Skin epidermis (tissue), 12 donors: Measurements from ENCODE around the gene NFATC3.

Experiments used
- H3K27ac ChIP-seq, 21 experiments: fragments of 200-600 bp; sonication (generic) in 11 of 21; one replicate each; pipeline ENCODE4 v1.5.0; 2020; ENCODE audit warnings: mild to moderate bottlenecking in 3 of 21, inconsistent platforms in 2 of 21, moderate library complexity in 2 of 21
- H3K4me3 ChIP-seq, 7 experiments: fragments of 200-600 bp; sonication (generic) in 2 of 7; one replicate each; pipeline ENCODE4 v1.5.0; 2020; ENCODE audit warnings: inconsistent platforms in 2 of 7, mild to moderate bottlenecking in 2 of 7, moderate library complexity in 1 of 7

Gene NFATC3

GRCh38 chr16:68257251-68257905 is 172.2 kb downstream of the NFATC3 start:
- peak overlapping the region in 13 of 21 experiments; percentile 2 to 67 (median 38) for H3K27ac ChIP-seq

GRCh38 chr16:68257906-68258800 is 173.0 kb downstream of the NFATC3 start:
- Histone ChIP-seq H3K27ac (peak overlapping the region in 13 of 21 experiments; percentile 2 to 67 (median 38)), H3K4me3 (no peak overlapping the region)

More at GRCh38 chr16:68257251-68257905, 172.2 kb downstream of the NFATC3 start:
- no peak overlapping the region for H3K4me3 ChIP-seq

GRCh38 chr16:68259007-68259825 is 174.0 kb downstream of the NFATC3 start:
- no peak overlapping the region for H3K4me3 ChIP-seq
- H3K27ac ChIP-seq = no peak overlapping the region

DNA sequence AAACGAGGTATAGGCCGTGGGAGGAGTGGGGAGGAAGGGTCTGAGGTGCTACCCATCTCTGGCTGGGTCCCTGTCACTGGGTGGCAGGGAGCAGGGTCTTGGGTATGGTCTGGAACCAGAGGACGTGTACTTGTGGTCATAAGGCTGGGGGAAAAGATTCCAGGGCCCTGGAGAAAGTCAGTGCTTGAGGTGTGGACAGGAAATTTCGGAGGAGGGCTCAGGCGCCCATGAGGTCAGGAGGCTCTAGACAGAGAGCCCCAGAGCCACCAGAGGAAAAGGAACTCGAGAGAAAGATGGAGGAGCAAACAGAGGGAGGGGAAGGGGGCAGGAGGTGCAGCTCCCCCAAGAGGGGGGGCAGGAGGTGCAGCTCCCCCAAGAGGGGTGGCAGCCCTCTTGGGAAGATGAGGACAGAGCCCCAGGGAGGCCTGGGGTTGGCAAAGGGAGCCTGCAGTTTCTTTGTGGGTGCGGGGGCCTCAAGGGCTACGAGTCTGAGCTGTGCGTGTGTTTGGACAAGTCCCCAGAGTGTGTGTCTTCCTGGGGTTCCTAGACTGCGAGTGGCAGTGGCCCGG is 178.5 kb downstream of the NFATC3 start:
- Histone ChIP-seq H3K27ac (peak overlapping the region; percentile 82 to 99 (median 94)), H3K4me3 (peak overlapping the region; percentile 73 to 86 (median 80))

- peak within 1 kb of the TSS; percentile 73 to 86 (median 80) for H3K4me3 ChIP-seq
- H3K27ac ChIP-seq = peak within 1 kb of the TSS; percentile 82 to 99 (median 94)
Observed at GRCh38 chr16:68264128-68265077, 179.2 kb downstream of the NFATC3 start, which contains the start of gene SLC7A6. Gene SLC7A6, plus strand, starts transcription at chr16:68264526. Its CDS starts 10,201 bp downstream, at chr16:68274727.

GRCh38 chr16:68265078-68265920 is 180.1 kb downstream of the NFATC3 start:
- H3K27ac ChIP-seq = peak overlapping the region; percentile 82 to 99 (median 94)
- H3K4me3 ChIP-seq = peak overlapping the region; percentile 73 to 86 (median 80)

DNA sequence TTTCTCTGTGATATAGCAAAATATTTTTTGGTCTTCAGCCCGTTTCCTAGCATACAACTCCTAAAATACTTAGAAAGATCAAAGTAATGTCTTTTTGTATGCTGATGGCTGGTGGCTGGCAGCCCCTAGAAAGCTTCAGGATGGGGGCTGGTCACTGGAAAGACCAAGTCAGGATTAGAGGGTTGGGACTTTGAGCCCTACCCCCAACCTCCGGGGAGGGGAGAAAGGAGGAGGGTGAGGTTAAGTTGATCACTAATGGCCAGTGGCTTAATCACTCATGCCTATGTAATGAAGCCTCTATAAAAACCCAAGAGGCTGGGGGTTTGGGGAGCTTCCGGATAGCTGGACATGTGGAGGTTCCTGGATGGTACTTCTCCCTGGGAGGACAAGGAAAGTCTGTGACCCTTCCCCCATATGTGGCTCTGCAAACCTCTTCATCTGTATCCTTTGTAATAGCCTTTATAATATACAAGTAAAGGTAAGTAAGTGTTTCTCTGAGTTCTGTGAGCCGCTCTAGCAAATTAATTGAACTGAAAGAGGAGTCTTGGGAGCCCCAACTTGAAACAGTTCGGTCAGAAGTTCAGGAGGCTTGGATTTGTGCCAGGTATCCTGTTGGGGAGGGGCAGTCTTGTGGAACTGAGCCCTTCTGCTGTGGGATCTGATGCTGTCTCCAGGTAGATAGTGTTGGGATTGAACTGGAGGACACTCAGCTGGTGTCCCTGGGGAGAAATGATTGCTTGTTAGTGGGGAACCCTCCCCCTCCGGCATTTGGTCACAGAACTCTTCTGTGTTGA is 182.6 kb downstream of the NFATC3 start:
- Histone ChIP-seq H3K27ac (peak overlapping the region in 3 of 21 experiments; percentile 5 to 20 (median 6)), H3K4me3 (no peak overlapping the region)

- Histone ChIP-seq H3K4me3 (no peak overlapping the region), H3K27ac (peak overlapping the region in 4 of 21 experiments; percentile 11 to 26 (median 20))
Observed at GRCh38 chr16:68269793-68270192, 184.6 kb downstream of the NFATC3 start.

DNA sequence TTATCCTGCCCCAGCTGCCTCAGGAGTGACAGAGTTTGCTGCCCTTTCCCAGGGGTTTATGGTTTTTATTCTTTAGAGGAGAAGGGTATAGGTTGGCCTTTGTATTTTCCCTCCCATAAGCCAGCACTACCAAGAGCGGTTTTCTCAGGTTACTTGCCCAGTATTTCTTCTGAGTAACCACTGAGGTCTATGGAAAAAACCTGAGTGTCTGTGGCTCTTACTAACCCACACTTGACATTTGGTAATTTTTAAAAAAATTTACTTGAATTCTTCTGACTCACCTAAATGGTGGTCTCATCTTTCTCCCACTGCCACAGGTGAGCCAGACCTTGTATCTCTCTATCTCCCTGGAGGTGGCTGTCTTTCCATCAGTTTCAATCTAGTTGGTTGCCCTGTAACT is 185.2 kb downstream of the NFATC3 start:
- H3K27ac ChIP-seq = peak overlapping the region in 3 of 21 experiments; percentile 16 to 26 (median 24)
- no peak overlapping the region for H3K4me3 ChIP-seq

GRCh38 chr16:68272507-68273209 is 187.5 kb downstream of the NFATC3 start:
- H3K4me3 ChIP-seq = no peak overlapping the region
- peak overlapping the region in 10 of 21 experiments; percentile 0 to 84 (median 60) for H3K27ac ChIP-seq

GRCh38 chr16:68273459-68273858 is 188.3 kb downstream of the NFATC3 start:
- H3K27ac ChIP-seq = peak overlapping the region in 9 of 21 experiments; percentile 0 to 84 (median 63)
- no peak overlapping the region for H3K4me3 ChIP-seq

DNA sequence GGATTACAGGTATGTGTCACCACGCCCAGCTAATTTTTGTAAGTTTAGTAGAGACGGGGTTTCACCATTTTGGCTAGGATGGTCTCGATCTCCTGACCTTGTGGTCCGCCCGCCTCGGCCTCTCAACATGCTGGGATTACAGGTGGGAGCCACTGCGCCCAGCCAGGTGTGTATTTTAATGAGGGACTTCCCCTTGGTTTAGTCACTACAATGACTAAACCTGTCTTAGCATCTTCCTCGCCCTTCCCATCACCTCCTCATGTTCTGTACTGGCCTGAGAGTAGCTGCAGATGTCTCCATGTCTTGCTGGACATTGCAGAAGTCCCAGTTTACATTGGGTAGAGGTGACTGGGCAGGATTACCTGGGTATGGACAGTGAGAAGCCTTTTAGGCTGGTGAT is 188.7 kb downstream of the NFATC3 start:
- peak overlapping the region in 9 of 21 experiments; percentile 14 to 84 (median 63) for H3K27ac ChIP-seq
- H3K4me3 ChIP-seq = no peak overlapping the region

DNA sequence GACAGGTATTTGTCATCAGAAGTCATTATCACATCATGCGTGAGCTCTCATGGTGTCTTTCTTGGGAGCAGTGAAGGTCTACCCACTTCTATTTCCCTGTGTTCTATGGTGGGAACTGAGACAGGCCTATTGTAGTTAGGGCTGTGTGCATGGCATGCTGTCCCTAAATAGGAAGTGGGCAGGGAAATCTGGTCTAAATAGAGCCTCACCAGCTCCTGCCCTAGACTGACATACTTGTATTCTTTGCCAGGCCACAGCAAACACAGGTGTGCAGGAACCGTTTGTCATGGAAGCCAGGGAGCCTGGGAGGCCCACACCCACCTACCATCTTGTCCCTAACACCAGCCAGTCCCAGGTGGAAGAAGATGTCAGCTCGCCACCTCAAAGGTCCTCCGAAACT is 189.3 kb downstream of the NFATC3 start:
- H3K4me3 ChIP-seq = no peak overlapping the region
- H3K27ac ChIP-seq = peak overlapping the region in 11 of 21 experiments; percentile 6 to 84 (median 62)

- Histone ChIP-seq H3K27ac (peak overlapping the region in 15 of 21 experiments; percentile 18 to 84 (median 64)), H3K4me3 (no peak overlapping the region)
Observed at GRCh38 chr16:68275611-68276191, 190.5 kb downstream of the NFATC3 start.

- H3K4me3 ChIP-seq = no peak overlapping the region
- H3K27ac ChIP-seq = peak overlapping the region in 16 of 21 experiments; percentile 7 to 84 (median 64)
Observed at GRCh38 chr16:68276223-68276622, 191.1 kb downstream of the NFATC3 start.
